NCI-H128 (cell line): ENCODE data around the gene ZYG11B.
"Not testable (repeated sequence)": the region's sequence is repeated elsewhere in the genome, so short reads cannot be mapped to it uniquely, and the experiment has no call there.

Source experiments
- DNase-seq: peaks from one replicate; lab custom pipeline; 2025; ENCODE audit not compliant: unreplicated experiment; lab: John Stamatoyannopoulos, UW

Gene ZYG11B

GRCh38 chr1:52706941-52707926 lies 19.0 kb upstream of the ZYG11B start:
- DNase-seq = no peak

- DNase-seq = no peak
Observed at GRCh38 chr1:52707927-52708655, 18.2 kb upstream of the ZYG11B start.

GRCh38 chr1:52709016-52709415 lies 17.2 kb upstream of the ZYG11B start:
- DNase-seq = no peak

- no peak for DNase-seq
Observed at GRCh38 chr1:52713590-52713989, 12.7 kb upstream of the ZYG11B start.

- DNase-seq = not testable (repeated sequence)
Observed at GRCh38 chr1:52715296-52715695, 11.0 kb upstream of the ZYG11B start.

- no peak for DNase-seq
Observed at GRCh38 chr1:52723260-52723659, 3.0 kb upstream of the ZYG11B start.

GRCh38 chr1:52725903-52726264 lies 369 bp upstream of the ZYG11B start:
- no peak for DNase-seq

- no peak for DNase-seq
Observed at GRCh38 chr1:52727114-52727586, 897 bp downstream of the ZYG11B start.

GRCh38 chr1:52727956-52728656 lies 1.9 kb downstream of the ZYG11B start:
- DNase-seq = no peak

- no peak for DNase-seq
Observed at GRCh38 chr1:52733368-52733767, 7.1 kb downstream of the ZYG11B start.

GRCh38 chr1:52735371-52735770 lies 9.1 kb downstream of the ZYG11B start:
- not testable (repeated sequence) for DNase-seq

GRCh38 chr1:52738148-52738547 lies 11.9 kb downstream of the ZYG11B start:
- no peak for DNase-seq

- no peak for DNase-seq
Observed at GRCh38 chr1:52738893-52739292, 12.6 kb downstream of the ZYG11B start.

- DNase-seq = no peak
Observed at GRCh38 chr1:52739699-52740467, 13.6 kb downstream of the ZYG11B start.

GRCh38 chr1:52741259-52741658 lies 15.0 kb downstream of the ZYG11B start:
- DNase-seq = no peak

GRCh38 chr1:52746189-52746588 lies 19.9 kb downstream of the ZYG11B start:
- no peak for DNase-seq

GRCh38 chr1:52747450-52747849 lies 21.2 kb downstream of the ZYG11B start:
- DNase-seq = no peak

- no peak for DNase-seq
Observed at GRCh38 chr1:52748119-52748518, 21.9 kb downstream of the ZYG11B start.

GRCh38 chr1:52749496-52749895 lies 23.2 kb downstream of the ZYG11B start:
- not testable (repeated sequence) for DNase-seq

- DNase-seq = not testable (repeated sequence)
Observed at GRCh38 chr1:52750139-52750538, 23.9 kb downstream of the ZYG11B start.
